Measurements from ENCODE around the gene NFE2. TPM values are rescaled to one million over a fixed set of nuclear protein-coding genes. Genes with fewer than 3 reads are reported as not detected.
A peak's percentile ranks its signal among the peaks of the same experiment; 100 is the strongest.

Gene NFE2
- under 1 TPM in 1 of 2 donors, not detected in 1; 0.19 TPM for total RNA-seq

DNA sequence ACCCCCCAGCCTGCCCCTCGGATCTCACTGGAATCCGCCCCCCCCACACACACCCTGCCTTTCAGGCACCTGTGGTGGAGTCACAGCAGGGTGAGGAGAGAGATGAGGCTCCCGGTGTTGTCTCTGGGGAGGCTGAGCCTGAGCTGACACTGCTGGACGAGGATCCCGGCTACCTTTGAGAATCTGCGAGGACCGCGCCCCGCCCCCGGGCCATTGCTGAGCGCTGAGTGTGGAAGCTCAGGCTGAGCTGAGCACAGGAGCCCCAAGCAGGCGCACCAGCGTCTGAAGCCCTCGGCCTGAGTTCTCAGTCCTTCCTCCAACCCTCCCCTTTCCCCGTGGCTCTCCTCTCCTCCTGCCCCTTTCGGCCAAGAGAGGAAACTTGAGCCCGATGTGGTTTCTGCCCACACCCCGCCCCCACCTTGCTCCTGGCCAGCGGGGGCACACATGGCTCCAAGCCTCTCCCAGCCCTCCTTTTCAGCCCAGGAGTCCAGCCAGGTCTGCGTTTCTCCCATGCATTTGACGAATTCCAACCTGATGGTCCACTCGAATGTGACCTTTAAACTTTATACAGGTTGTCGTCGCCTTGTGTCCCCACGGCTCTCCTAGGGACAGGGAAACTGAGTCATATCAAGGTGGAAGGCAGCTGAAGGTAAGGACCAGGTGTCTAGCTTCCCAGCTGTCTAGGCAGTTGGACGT lies at the start of gene NFE2:
Gene NFE2, minus strand, starts transcription at position 284 of the 696 bp plus-strand sequence. CDS start 5,767 bp downstream, outside the sequence.
- peak in 1 of 2 donors; percentile 50 for DNase-seq
- ATAC-seq (replicated peaks in 1 of 2), result peak; percentile 75 to 80
- peak within 1 kb of the TSS; percentile 59 to 72 for H3K4me3 Mint-ChIP-seq
- H3K4me1 Mint-ChIP-seq (ENCODE audit: low read depth), result peaks cover 20% of the 10 kb centered on the region
- H3K9me3 Mint-ChIP-seq, result no peaks in the 10 kb centered on the region
- peaks cover 68% of the 10 kb centered on the region for H3K27me3 Mint-ChIP-seq (ENCODE audit: low read depth)
- H3K27ac Mint-ChIP-seq, result no peak within 1 kb of the TSS
- H3K36me3 Mint-ChIP-seq (ENCODE audit: insufficient read depth in 2 of 2), result no peaks in the 10 kb centered on the region

DNA sequence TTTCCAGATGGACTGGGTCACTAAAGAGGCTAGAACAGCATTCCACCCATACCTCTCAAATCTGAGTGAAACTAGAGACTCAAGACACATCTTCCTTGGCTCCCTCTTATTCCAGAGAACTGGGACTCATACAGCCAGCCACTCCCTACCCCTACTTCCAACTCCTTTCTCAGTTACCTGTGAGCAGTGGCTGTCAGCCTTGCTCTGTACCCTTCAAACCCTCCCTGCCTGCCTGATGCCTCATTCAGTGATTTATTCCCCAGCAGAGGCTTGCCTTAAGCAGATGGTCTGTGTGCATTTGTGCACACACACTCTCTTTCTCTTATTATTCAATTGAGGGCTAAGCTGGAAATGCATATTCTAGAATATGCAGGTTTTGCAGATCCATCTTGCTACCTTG lies 48.9 kb upstream of the NFE2 start:
- Mint-ChIP-seq H3K4me3 (no peak overlapping the region), H3K36me3 (ENCODE audit: insufficient read depth in 2 of 2) (peaks cover 3 to 10% of the 10 kb centered on the region in 2 donors), H3K9me3 (no peaks in the 10 kb centered on the region), H3K27ac (no peak overlapping the region), H3K4me1 (ENCODE audit: low read depth) (peaks cover 15% of the 10 kb centered on the region), H3K27me3 (ENCODE audit: low read depth) (no peaks in the 10 kb centered on the region)
- DNase-seq (no peak), ATAC-seq (replicated peaks in 1 of 2) (no peak)

DNA sequence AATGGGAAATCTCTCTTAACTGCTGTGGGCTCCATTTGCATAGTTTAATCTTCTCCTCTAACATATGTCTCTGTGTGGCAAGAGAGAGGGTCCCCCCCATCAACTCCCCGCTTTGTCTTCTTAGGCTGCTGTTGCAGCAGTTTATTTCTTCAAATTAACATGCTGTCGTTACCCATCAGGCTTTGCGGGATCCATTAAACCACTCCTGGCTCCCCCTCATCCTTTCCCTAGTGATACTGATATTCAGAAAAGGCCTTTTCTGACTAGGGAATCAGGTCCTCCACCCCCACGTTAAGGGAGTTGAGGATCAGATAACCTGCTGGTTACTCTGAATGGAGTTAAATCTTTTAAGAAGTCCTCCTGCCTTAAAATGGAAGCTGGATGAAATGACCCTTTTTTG lies 48.2 kb upstream of the NFE2 start:
- Mint-ChIP-seq H3K27ac (no peak overlapping the region), H3K27me3 (ENCODE audit: low read depth) (no peaks in the 10 kb centered on the region), H3K4me3 (no peak overlapping the region), H3K9me3 (no peaks in the 10 kb centered on the region), H3K4me1 (ENCODE audit: low read depth) (peaks cover 15% of the 10 kb centered on the region), H3K36me3 (ENCODE audit: insufficient read depth in 2 of 2) (peaks cover 3 to 10% of the 10 kb centered on the region in 2 donors)
- no peak for ATAC-seq (replicated peaks in 1 of 2)
- DNase-seq, result no peak

DNA sequence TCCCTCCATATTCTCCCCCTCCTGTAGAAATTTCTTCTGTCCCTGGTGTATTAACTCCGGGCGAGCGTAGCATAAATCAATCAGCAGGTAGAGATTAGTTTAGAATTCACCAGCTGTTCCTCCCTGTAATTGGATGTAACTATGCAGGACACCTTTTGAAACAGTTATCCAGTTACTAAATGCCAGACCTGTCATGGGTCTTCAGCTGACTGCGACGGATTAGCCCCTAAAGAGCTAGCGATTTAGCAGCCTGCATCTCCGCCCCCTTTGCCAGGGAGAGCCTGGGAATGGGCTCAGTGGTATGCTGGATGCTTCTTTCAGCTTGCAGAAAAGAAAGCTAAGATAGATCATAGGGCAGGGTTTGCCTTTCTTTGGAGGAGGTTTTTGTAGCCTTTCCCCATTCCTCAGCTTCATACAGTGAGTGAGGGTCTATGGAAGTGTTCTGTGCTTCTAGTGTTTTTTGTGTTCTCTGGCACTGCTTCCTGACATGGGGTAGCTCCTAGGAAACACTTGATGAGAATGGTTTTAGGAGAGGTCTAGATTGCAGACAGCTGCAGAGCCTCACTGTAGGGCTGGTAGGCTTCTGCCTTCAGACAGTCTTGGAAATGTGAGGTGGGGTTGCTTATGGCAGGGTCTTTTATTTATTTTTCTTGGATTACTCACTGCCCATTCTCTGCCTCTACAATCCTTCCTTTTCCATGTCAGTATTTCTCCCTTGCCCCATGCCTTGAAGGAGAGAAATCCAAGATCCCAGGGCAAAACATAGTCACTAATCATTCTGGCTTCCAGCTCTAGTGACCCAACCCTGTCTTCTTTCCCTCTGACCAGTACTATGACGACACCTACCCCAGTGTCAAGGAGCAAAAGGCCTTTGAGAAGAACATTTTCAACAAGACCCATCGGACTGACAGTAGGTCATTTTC lies 40.8 kb upstream of the NFE2 start:
- Mint-ChIP-seq H3K4me1 (ENCODE audit: low read depth) (no peaks in the 10 kb centered on the region), H3K27me3 (ENCODE audit: low read depth) (no peaks in the 10 kb centered on the region), H3K9me3 (no peaks in the 10 kb centered on the region), H3K27ac (no peak overlapping the region), H3K4me3 (no peak overlapping the region), H3K36me3 (ENCODE audit: insufficient read depth in 2 of 2) (peaks cover 6 to 19% of the 10 kb centered on the region in 2 donors)
- ATAC-seq (replicated peaks in 1 of 2) (no peak), DNase-seq (no peak)

DNA sequence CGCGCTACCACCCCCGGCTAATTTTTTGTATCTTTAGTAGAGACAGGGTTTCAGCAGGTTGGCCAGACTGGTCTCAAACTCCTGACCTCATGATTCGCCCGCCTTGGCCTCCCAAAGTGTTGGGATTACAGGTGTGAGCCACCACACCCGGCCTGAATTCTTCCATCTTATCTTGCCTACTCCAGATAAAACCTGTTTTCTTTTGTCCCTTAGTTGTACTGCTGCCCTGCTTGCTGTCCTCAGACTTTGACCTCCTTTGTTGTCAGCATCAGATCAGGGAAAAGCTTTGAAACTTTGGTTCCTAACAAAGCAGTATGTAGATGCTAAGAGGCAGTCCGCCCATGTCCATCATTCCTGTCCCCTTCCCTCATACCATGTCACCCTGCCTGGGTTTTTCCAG lies 40.0 kb upstream of the NFE2 start:
- no peak overlapping the region for H3K27ac Mint-ChIP-seq
- peaks cover 6 to 19% of the 10 kb centered on the region in 2 donors for H3K36me3 Mint-ChIP-seq (ENCODE audit: insufficient read depth in 2 of 2)
- no peaks in the 10 kb centered on the region for H3K27me3 Mint-ChIP-seq (ENCODE audit: low read depth)

DNA sequence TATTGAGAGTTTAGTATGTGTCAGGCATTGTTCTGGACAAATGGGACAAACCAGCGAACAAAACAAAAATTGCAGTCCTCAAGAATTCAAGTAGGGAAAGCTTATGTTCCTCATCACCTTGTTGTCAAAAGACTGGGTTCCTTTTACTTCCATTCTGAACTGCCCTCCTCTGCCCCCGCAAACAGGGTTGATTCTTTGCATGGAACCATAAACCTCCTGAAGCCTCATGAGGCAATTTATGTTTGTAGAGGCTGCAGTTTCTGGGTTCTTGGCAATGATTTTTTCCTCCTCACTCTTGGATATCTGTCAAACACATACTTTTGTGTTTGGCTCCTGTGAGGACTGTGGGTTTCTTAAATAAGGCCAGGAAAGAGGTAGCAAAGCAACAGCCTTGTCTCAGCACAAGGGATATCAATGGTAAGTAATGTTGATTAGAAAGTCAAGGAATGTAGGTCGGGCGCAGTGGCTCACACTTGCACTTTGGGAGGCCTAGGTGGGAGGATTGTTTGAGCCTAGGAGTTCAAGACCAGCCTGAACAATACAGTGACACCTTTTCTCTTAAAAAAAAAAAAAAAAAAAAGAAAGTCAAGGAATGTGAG lies 38.0 kb upstream of the NFE2 start:
- ATAC-seq (replicated peaks in 1 of 2), result no peak
- H3K9me3 Mint-ChIP-seq, result no peaks in the 10 kb centered on the region
- peaks cover 6% of the 10 kb centered on the region for H3K4me1 Mint-ChIP-seq (ENCODE audit: low read depth)
- no peak overlapping the region for H3K4me3 Mint-ChIP-seq
- peaks cover 6 to 14% of the 10 kb centered on the region in 2 donors for H3K36me3 Mint-ChIP-seq (ENCODE audit: insufficient read depth in 2 of 2)
- no peak overlapping the region for H3K27ac Mint-ChIP-seq
- DNase-seq, result no peak
- no peaks in the 10 kb centered on the region for H3K27me3 Mint-ChIP-seq (ENCODE audit: low read depth)

More for the DNA sequence above, 40.0 kb upstream of the NFE2 start:
- no peak for ATAC-seq (replicated peaks in 1 of 2)
- no peak overlapping the region for H3K4me3 Mint-ChIP-seq
- no peaks in the 10 kb centered on the region for H3K9me3 Mint-ChIP-seq
- DNase-seq, result no peak
- peaks cover 4% of the 10 kb centered on the region for H3K4me1 Mint-ChIP-seq (ENCODE audit: low read depth)

DNA sequence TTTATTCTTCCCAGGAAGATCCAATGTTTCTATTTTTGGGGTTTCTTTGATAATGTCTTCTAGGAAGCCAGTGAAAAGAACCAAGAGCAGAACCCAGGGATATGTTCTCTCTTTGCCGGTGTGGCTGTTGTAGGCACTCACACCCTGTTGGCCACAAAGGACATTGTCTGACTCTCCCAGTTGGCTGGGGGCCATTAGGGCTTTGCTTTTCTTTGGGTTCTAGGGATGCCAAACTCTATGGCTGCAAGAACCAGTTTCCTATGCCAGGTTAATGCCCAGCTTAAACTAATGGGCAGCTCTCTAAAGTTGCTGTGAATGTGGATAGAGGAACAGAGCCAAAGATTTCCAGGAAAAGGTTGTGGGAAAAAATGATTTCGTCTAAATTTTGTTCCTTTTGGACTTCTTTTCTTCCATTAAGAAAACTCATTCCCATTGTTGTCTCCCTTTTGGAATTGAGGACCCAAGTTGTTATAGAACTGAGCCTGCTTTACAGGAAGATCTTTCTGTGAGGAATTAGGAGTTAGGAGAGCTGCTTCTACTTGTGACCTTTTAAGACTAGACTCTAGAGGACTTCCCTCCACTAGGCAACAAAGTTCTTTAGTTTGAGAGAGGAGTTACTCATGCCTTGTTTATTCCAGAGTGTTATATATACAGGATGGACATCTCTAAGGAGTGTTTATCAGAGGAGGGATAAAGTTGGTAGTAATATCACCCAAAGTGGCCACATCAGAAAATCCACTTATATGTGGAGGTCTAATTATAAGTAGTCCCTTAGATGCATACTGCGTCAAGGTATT lies 37.2 kb upstream of the NFE2 start:
- peaks cover 6 to 9% of the 10 kb centered on the region in 2 donors for H3K36me3 Mint-ChIP-seq (ENCODE audit: insufficient read depth in 2 of 2)
- DNase-seq, result no peak
- no peaks in the 10 kb centered on the region for H3K9me3 Mint-ChIP-seq
- no peak for ATAC-seq (replicated peaks in 1 of 2)
- H3K27ac Mint-ChIP-seq, result no peak overlapping the region
- no peaks in the 10 kb centered on the region for H3K27me3 Mint-ChIP-seq (ENCODE audit: low read depth)
- H3K4me1 Mint-ChIP-seq (ENCODE audit: low read depth), result peaks cover 11% of the 10 kb centered on the region
- no peak overlapping the region for H3K4me3 Mint-ChIP-seq

DNA sequence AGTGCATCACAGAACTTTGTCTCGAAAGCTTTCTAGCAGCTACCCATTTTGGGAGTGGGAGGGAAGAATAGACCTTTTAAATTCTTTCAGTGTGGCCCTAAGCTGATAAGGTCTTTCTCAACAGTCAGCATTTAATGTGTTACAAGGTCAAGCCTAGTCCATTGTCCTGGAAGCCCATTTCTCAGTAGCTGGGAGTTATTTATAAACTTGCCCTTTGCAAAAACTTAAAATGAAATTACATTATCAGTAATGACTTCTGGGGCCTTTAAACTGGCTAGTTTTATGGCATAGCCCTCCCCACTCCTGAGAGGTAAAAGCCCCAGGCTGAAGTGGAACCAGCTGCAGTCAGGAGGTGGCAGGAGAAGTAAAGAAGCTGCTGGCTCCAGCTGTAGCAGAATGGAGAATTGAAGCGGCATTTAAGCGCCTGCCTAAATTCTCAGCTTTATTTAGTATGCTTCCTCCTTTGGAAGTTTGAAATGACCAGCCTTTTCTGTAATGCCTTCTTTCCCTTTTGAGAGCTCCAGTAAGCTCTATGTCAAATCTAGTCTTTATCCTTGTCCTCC lies 36.5 kb upstream of the NFE2 start:
- no peak for ATAC-seq (replicated peaks in 1 of 2)
- H3K36me3 Mint-ChIP-seq (ENCODE audit: insufficient read depth in 2 of 2), result peaks cover 4 to 6% of the 10 kb centered on the region in 2 donors
- no peak overlapping the region for H3K27ac Mint-ChIP-seq
- no peak for DNase-seq
- no peak overlapping the region for H3K4me3 Mint-ChIP-seq
- H3K9me3 Mint-ChIP-seq, result no peaks in the 10 kb centered on the region
- no peaks in the 10 kb centered on the region for H3K27me3 Mint-ChIP-seq (ENCODE audit: low read depth)
- peaks cover 11% of the 10 kb centered on the region for H3K4me1 Mint-ChIP-seq (ENCODE audit: low read depth)

DNA sequence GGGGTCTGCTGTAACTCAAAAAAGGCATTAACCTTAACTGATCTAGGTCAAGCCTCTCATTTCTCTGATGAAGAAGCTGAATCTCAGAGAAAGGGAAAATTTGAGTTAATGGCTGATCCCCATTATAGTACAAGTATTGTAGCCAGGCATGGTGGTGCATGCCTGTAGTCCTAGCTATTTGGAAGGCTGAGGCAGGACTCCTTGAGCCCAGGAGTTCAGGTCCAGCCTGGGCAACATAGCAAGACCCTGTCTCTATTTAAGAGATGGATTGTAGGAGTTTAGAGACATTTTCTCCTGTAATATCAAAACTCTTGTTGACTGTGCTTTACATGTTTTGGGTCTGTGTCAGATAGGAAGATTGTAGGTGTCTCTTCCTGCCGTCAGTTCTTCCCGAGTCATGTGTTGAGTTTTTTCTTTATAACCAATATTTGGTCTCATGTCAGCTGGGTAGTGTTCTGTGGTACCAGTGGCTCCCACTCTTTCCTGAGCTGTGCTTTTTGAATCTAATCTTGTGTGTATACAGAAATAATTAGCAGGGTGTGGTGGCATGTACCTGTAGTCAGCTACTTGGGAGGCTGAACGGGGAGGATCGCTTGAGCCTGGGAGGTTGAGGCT lies 32.7 kb upstream of the NFE2 start:
- no peaks in the 10 kb centered on the region for H3K9me3 Mint-ChIP-seq
- H3K27me3 Mint-ChIP-seq (ENCODE audit: low read depth), result no peaks in the 10 kb centered on the region
- DNase-seq (no peak), ATAC-seq (replicated peaks in 1 of 2) (peak in 1 of 2 donors; percentile 73)
- peak overlapping the region in 1 of 2 donors; percentile 47 for H3K4me3 Mint-ChIP-seq
- H3K27ac Mint-ChIP-seq, result no peak overlapping the region
- peaks cover 0 to 2% of the 10 kb centered on the region in 2 donors for H3K36me3 Mint-ChIP-seq (ENCODE audit: insufficient read depth in 2 of 2)
- H3K4me1 Mint-ChIP-seq (ENCODE audit: low read depth), result peaks cover 39% of the 10 kb centered on the region

DNA sequence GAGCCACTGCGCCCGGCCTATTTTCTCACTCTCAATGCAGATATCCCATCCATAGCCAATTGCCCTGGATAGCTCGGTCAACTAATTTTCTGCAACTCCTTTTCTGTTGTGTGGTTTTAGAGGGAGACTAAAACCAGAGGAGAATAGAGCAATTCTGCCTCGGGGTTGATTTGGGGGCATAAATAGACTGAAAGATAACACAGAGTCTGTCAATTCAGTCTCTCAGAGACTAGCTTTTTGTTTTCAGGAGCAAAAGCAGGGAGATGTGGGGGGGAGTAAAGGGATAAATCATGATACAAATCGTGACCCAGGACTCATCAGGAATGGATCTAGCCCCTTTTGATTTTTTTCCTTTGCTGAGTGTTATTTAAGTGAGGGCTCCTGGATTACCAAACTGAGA lies 30.6 kb upstream of the NFE2 start:
- H3K36me3 Mint-ChIP-seq (ENCODE audit: insufficient read depth in 2 of 2), result peaks cover 0 to 2% of the 10 kb centered on the region in 2 donors
- ATAC-seq (replicated peaks in 1 of 2), result no peak
- H3K4me1 Mint-ChIP-seq (ENCODE audit: low read depth), result peaks cover 52% of the 10 kb centered on the region
- H3K9me3 Mint-ChIP-seq, result no peaks in the 10 kb centered on the region
- DNase-seq, result no peak
- H3K27ac Mint-ChIP-seq, result peak overlapping the region; percentile 50
- no peaks in the 10 kb centered on the region for H3K27me3 Mint-ChIP-seq (ENCODE audit: low read depth)
- H3K4me3 Mint-ChIP-seq, result no peak overlapping the region

DNA sequence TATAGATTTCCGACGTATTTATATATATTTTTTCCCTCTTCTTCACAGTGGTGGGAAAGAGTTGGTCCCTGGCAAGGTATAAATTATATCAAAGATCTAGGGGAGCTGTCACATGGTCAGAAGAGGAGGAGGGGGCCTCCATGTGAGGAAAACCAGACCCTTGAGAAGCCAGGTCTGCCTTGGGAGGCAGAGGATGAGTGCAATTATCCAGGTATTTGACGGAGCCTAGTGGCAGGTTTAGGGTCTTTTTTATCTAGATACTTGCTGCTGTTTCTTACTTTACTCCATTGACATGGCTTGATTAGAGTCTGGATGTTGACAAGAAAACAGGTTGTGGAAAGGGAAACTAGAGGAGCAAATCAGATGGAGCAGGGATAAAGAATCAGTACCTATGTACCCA lies 29.6 kb upstream of the NFE2 start:
- Mint-ChIP-seq H3K4me3 (no peak overlapping the region), H3K4me1 (ENCODE audit: low read depth) (peaks cover 56% of the 10 kb centered on the region), H3K36me3 (ENCODE audit: insufficient read depth in 2 of 2) (peaks cover 0 to 2% of the 10 kb centered on the region in 2 donors), H3K9me3 (no peaks in the 10 kb centered on the region), H3K27ac (peak overlapping the region; percentile 93), H3K27me3 (ENCODE audit: low read depth) (no peaks in the 10 kb centered on the region)
- ATAC-seq (replicated peaks in 1 of 2), result no peak
- DNase-seq, result no peak

DNA sequence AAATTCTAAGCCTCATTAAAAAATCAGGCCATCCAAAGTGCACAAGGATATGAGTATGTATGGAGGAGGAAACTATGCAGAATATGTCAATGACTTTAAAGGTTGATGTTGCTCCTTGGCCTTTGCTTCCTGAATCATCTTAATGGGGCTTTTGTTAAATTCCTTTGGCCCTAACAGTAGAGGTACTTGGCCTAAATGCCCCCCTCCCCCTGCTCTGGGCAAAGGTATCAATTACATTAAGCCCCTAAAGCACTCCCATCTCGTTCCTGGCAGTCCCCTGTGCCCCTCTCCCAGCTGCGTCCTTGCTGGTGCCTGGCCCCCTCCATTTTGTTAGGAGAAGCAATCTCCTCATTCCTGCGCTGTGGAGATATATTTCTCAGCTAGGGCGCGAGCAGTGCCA lies 28.9 kb upstream of the NFE2 start:
- Mint-ChIP-seq H3K27me3 (ENCODE audit: low read depth) (no peaks in the 10 kb centered on the region), H3K27ac (peak overlapping the region; percentile 93), H3K4me3 (no peak overlapping the region), H3K9me3 (no peaks in the 10 kb centered on the region), H3K4me1 (ENCODE audit: low read depth) (peaks cover 61% of the 10 kb centered on the region), H3K36me3 (ENCODE audit: insufficient read depth in 2 of 2) (peaks cover 0 to 4% of the 10 kb centered on the region in 2 donors)
- no peak for DNase-seq
- no peak for ATAC-seq (replicated peaks in 1 of 2)

Data from activated T-cell treated with anti-CD3 and anti-CD28 coated beads, Interleukin-2, amount 50 U/mL, for 72 hours (primary cell).